Neural cell (in vitro differentiated cells): ENCODE measurements around the gene CMTM3. TPM values are rescaled to one million over a fixed set of nuclear protein-coding genes. Genes with fewer than 3 reads are reported as not detected.
"Not testable (repeated sequence)": the region's sequence is repeated elsewhere in the genome, so short reads cannot be mapped to it uniquely, and the experiment has no call there.

Source experiments
- H2AFZ ChIP-seq: fragments of 200-600, 300-800 bp; sonication (generic), shearing (Covaris generic); 2 replicates; pipeline ENCODE4 v1.6.0; 2014; ENCODE audit warnings: low read depth, mild to moderate bottlenecking, antibody characterized with exemption, low read length, moderate library complexity
- H3F3A ChIP-seq: fragments of 200-600 bp; shearing (Covaris generic); 2 replicates; pipeline ENCODE4 v1.6.1; 2016; ENCODE audit warnings: mild to moderate bottlenecking, moderate library complexity, mixed read lengths, antibody characterized with exemption, low read length; ENCODE audit not compliant: insufficient read depth, poor library complexity, severe bottlenecking
- H3K27ac ChIP-seq: fragments of 200-600, 300-800 bp; sonication (generic), shearing (Covaris generic); 2 replicates; pipeline ENCODE4 v1.5.1; 2014; ENCODE audit warnings: mild to moderate bottlenecking, low read length, moderate library complexity
- H3K27me3 ChIP-seq: fragments of 300-800, 200-600 bp; sonication (generic), shearing (Covaris generic); 2 replicates; pipeline ENCODE4 v1.6.0; 2014; ENCODE audit warnings: mild to moderate bottlenecking, low read depth, low read length, moderate library complexity; ENCODE audit not compliant: insufficient read depth
- H3K36me3 ChIP-seq: fragments of 300-800, 200-600 bp; sonication (generic), shearing (Covaris generic); 2 replicates; pipeline ENCODE4 v1.5.1; 2014; ENCODE audit warnings: mild to moderate bottlenecking, antibody characterized with exemption, low read length, moderate library complexity; ENCODE audit not compliant: insufficient read depth
- H3K4me2 ChIP-seq: fragments of 300-800, 200-600 bp; sonication (generic), shearing (Covaris generic); 2 replicates; pipeline ENCODE4 v1.6.0; 2014; ENCODE audit warnings: mild to moderate bottlenecking, low read length
- H3K4me3 ChIP-seq: fragments of 300-800, 200-600 bp; sonication (generic), shearing (Covaris generic); 2 replicates; pipeline ENCODE4 v1.5.1; 2014; ENCODE audit warnings: mild to moderate bottlenecking, low read length, moderate library complexity
- H3K79me2 ChIP-seq: fragments of 200-600 bp; shearing (Covaris generic); replicated peaks from 2 replicates; pipeline ENCODE4 v1.6.0; 2014; ENCODE audit warnings: mild to moderate bottlenecking, low read length, moderate library complexity; ENCODE audit not compliant: insufficient read depth
- H3K9ac ChIP-seq: fragments of 300-800, 200-600 bp; sonication (generic), shearing (Covaris generic); 2 replicates; pipeline ENCODE4 v1.6.1; 2016; ENCODE audit warnings: mild to moderate bottlenecking, low read length, mixed read lengths
- H3K9me2 ChIP-seq: fragments of 200-600 bp; shearing (Covaris generic); 2 replicates; pipeline ENCODE4 v1.6.1; 2016; ENCODE audit warnings: mild to moderate bottlenecking, low read length, mixed read lengths; ENCODE audit not compliant: insufficient read depth
- H3K9me3 ChIP-seq: fragments of 200-600, 300-800 bp; sonication (generic), shearing (Covaris generic); 2 replicates; pipeline ENCODE4 v1.6.1; 2016; ENCODE audit warnings: mild to moderate bottlenecking, mixed run types, low read length, moderate library complexity, mixed read lengths
- H4K20me1 ChIP-seq: fragments of 200-600 bp; shearing (Covaris generic); 2 replicates; pipeline ENCODE4 v1.6.1; 2016; ENCODE audit warnings: mild to moderate bottlenecking, mixed run types; ENCODE audit not compliant: insufficient read depth
- EP300 ChIP-seq: fragments of 450-650 bp; conservative IDR thresholded peaks from 2 replicates; pipeline ENCODE4 v1.6.1; 2014; ENCODE audit warnings: antibody characterized with exemption, mild to moderate bottlenecking, moderate library complexity; ENCODE audit not compliant: poor library complexity, severe bottlenecking
- EZH2 ChIP-seq: fragments of 200-600, 300-800 bp; shearing (Covaris generic), sonication (generic); IDR thresholded peaks from 2 replicates; pipeline ENCODE4 v1.6.1; 2014; ENCODE audit warnings: antibody characterized with exemption, low read length, borderline replicate concordance, mild to moderate bottlenecking; ENCODE audit not compliant: insufficient read depth, poor library complexity, severe bottlenecking
- MXI1 ChIP-seq: fragments of 450-650 bp; conservative IDR thresholded peaks from 2 replicates; pipeline ENCODE4 v1.6.1; 2014; ENCODE audit warnings: antibody characterized with exemption, mild to moderate bottlenecking; ENCODE audit not compliant: poor library complexity, severe bottlenecking
- POLR2AphosphoS5 ChIP-seq: IDR thresholded peaks from 2 replicates; pipeline ENCODE4 v1.6.1; 2012
- RAD21 ChIP-seq: fragments of 450-650 bp; conservative IDR thresholded peaks from 2 replicates; pipeline ENCODE4 v1.6.1; 2014; ENCODE audit warnings: antibody characterized with exemption, mild to moderate bottlenecking, moderate library complexity
- SMC3 ChIP-seq: fragments of 450-650 bp; conservative IDR thresholded peaks from 2 replicates; pipeline ENCODE4 v1.6.1; 2014; ENCODE audit warnings: antibody characterized with exemption, mild to moderate bottlenecking, moderate library complexity; ENCODE audit not compliant: poor library complexity
- TAF1 ChIP-seq: IDR thresholded peaks from 2 replicates; pipeline ENCODE4 v1.6.1; 2012; ENCODE audit warnings: low read depth
- polyA plus RNA-seq: library from polyadenylated mRNA; depleted of rRNA; stranded (reverse); fragments of >200 nt; gene quantifications from 2 replicates; pipeline ENCODE4 v1.2.3, GENCODE V29; 2014
- TF ChIP-seq, protein P1 (sequence below): fragments of 450-650 bp; IDR thresholded peaks from 2 replicates; pipeline ENCODE4 v1.5.1; 2014; ENCODE audit warnings: antibody characterized with exemption, mild to moderate bottlenecking, moderate library complexity; ENCODE audit not compliant: poor library complexity, severe bottlenecking
- TF ChIP-seq, protein P2 (sequence below): IDR thresholded peaks from 2 replicates; pipeline ENCODE4 v1.6.1; 2012; ENCODE audit warnings: borderline replicate concordance

The CMTM3 gene
- polyA plus RNA-seq, 1 donor from 2014 or later, result 7.7 TPM

DNA sequence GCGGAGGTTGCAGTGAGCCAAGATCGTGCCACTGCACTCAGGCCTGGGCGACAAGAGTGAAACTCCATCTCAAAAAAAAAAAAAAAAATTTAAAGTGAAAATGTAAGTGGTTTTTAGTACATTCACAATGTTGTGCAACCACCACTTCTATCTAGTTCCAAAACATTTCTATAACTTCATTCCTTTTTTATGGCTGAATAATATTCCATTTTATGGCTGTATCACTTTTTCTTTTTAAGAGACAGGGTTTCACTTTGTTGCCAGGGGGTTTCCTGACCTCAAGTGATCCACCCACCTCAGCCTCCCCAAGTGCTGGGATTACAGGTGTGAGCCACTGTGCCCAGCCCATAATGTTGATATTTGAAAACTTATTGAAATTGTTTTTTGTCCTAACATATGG is 11.7 kb upstream of the CMTM3 start:
- Histone ChIP-seq H3K4me3 (no peak overlapping the region), H3K4me2 (no peak overlapping the region), H3K9ac (no peak overlapping the region), H3K79me2 (no peaks in the 10 kb centered on the region), H3K36me3 (no peaks in the 10 kb centered on the region), H3K27ac (no peak overlapping the region), H3K27me3 (no peaks in the 10 kb centered on the region), H3K9me3 (no peaks in the 10 kb centered on the region), H2AFZ (no peak overlapping the region), H3F3A (no peaks in the 10 kb centered on the region), H3K9me2 (no peaks in the 10 kb centered on the region), H4K20me1 (no peaks in the 10 kb centered on the region)
- TF ChIP-seq TAF1 (no peak), SMC3 (no peak), POLR2AphosphoS5 (no peak), EZH2 (no peak), EP300 (no peak), MXI1 (no peak)
- TF ChIP-seq, protein P1, sequence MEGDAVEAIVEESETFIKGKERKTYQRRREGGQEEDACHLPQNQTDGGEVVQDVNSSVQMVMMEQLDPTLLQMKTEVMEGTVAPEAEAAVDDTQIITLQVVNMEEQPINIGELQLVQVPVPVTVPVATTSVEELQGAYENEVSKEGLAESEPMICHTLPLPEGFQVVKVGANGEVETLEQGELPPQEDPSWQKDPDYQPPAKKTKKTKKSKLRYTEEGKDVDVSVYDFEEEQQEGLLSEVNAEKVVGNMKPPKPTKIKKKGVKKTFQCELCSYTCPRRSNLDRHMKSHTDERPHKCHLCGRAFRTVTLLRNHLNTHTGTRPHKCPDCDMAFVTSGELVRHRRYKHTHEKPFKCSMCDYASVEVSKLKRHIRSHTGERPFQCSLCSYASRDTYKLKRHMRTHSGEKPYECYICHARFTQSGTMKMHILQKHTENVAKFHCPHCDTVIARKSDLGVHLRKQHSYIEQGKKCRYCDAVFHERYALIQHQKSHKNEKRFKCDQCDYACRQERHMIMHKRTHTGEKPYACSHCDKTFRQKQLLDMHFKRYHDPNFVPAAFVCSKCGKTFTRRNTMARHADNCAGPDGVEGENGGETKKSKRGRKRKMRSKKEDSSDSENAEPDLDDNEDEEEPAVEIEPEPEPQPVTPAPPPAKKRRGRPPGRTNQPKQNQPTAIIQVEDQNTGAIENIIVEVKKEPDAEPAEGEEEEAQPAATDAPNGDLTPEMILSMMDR, result no peak

DNA sequence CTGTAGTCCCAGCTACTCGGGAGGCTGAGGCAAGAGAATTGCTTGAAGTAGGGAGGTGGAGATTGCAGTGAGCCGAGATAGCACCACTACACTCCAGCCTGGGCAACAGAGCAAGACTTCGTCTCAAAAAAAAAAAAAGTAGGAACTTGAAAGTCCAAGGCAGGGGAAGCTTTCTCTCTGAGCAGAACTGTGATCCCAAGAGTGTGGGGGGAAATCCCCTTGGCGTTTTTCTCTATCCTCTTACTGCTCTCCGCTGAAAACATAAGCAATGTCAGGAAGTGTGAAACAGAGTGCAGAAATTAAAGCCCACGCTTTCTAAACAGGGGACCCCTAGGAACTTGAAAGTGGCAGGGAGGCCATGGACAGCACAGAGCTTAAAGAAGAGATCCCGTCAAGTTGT is 9.8 kb upstream of the CMTM3 start:
- Histone ChIP-seq H3K36me3 (no peaks in the 10 kb centered on the region), H3K27me3 (no peaks in the 10 kb centered on the region), H3K27ac (no peak overlapping the region), H2AFZ (no peak overlapping the region), H3K9me2 (no peaks in the 10 kb centered on the region), H3F3A (no peaks in the 10 kb centered on the region), H4K20me1 (no peaks in the 10 kb centered on the region), H3K4me2 (no peak overlapping the region), H3K79me2 (no peaks in the 10 kb centered on the region), H3K9me3 (no peaks in the 10 kb centered on the region), H3K9ac (no peak overlapping the region), H3K4me3 (no peak overlapping the region)
- TF ChIP-seq RAD21 (no peak), MXI1 (no peak), POLR2AphosphoS5 (no peak), TAF1 (no peak), EZH2 (no peak), EP300 (no peak), SMC3 (no peak)
- TF ChIP-seq, protein P1, result no peak
- TF ChIP-seq, protein P2, sequence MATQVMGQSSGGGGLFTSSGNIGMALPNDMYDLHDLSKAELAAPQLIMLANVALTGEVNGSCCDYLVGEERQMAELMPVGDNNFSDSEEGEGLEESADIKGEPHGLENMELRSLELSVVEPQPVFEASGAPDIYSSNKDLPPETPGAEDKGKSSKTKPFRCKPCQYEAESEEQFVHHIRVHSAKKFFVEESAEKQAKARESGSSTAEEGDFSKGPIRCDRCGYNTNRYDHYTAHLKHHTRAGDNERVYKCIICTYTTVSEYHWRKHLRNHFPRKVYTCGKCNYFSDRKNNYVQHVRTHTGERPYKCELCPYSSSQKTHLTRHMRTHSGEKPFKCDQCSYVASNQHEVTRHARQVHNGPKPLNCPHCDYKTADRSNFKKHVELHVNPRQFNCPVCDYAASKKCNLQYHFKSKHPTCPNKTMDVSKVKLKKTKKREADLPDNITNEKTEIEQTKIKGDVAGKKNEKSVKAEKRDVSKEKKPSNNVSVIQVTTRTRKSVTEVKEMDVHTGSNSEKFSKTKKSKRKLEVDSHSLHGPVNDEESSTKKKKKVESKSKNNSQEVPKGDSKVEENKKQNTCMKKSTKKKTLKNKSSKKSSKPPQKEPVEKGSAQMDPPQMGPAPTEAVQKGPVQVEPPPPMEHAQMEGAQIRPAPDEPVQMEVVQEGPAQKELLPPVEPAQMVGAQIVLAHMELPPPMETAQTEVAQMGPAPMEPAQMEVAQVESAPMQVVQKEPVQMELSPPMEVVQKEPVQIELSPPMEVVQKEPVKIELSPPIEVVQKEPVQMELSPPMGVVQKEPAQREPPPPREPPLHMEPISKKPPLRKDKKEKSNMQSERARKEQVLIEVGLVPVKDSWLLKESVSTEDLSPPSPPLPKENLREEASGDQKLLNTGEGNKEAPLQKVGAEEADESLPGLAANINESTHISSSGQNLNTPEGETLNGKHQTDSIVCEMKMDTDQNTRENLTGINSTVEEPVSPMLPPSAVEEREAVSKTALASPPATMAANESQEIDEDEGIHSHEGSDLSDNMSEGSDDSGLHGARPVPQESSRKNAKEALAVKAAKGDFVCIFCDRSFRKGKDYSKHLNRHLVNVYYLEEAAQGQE, result no peak

DNA sequence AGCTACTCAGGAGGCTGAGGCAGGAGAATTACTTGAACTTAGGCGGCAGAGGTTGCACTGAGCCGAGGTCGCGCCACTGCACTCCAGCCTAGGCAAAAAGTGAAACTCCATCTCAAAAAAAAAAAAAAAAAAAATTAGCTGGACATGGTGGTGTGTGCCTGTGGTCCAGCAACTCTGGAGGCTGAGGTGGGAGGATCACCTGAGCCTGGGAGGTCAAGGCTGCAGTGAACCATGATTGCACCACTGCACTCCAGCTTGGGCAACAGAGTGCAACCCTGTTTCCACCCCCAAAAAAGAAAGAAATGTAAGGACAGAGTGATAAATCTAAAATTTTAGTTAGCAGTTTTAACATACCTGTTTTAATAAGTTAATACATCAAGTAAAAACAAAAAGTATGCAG is 7.9 kb upstream of the CMTM3 start:
- H2AFZ ChIP-seq, H3K4me2 ChIP-seq, H3K9me2 ChIP-seq, H3K36me3 ChIP-seq, H3K79me2 ChIP-seq, H3K4me3 ChIP-seq, H4K20me1 ChIP-seq, H3K9me3 ChIP-seq, H3K27me3 ChIP-seq, H3F3A ChIP-seq, H3K27ac ChIP-seq, H3K9ac ChIP-seq: not testable (repeated sequence)
